Esophagus muscularis mucosa (tissue), 4 donors: ENCODE measurements around the gene PPP4R3A.

Experiments
- EP300 ChIP-seq: sonication (generic); formaldehyde crosslinking; IDR thresholded peaks from one replicate; pipeline ENCODE4 v1.6.1; 2017; ENCODE audit warnings: antibody characterized with exemption
- POLR2A ChIP-seq: fragments of 450-650 bp; IDR thresholded peaks from one replicate; pipeline ENCODE4 v1.6.1; 2017; ENCODE audit warnings: antibody characterized with exemption, moderate library complexity, mild to moderate bottlenecking, low read depth
- POLR2AphosphoS5 ChIP-seq, 2 donors: sonication (generic); formaldehyde crosslinking; IDR thresholded peaks; one replicate each; pipeline ENCODE4 v1.6.1; 2017; ENCODE audit warnings: antibody characterized with exemption in 2 of 2
- TF ChIP-seq, protein P1 (sequence below), 3 experiments: fragments of 200-600 bp in 2 of 3; fragments of 450-650 bp in 1 of 3; sonication (generic) in 2 of 3; IDR thresholded peaks; one replicate each; pipeline ENCODE4 v1.5.1; 2017 to 2019; ENCODE audit warnings: antibody characterized with exemption in 3 of 3, mild to moderate bottlenecking in 2 of 3, moderate library complexity in 1 of 3

GRCh38 chr14:91466192-91466591 lies 43.9 kb downstream of the PPP4R3A start:
- TF ChIP-seq, protein P1, sequence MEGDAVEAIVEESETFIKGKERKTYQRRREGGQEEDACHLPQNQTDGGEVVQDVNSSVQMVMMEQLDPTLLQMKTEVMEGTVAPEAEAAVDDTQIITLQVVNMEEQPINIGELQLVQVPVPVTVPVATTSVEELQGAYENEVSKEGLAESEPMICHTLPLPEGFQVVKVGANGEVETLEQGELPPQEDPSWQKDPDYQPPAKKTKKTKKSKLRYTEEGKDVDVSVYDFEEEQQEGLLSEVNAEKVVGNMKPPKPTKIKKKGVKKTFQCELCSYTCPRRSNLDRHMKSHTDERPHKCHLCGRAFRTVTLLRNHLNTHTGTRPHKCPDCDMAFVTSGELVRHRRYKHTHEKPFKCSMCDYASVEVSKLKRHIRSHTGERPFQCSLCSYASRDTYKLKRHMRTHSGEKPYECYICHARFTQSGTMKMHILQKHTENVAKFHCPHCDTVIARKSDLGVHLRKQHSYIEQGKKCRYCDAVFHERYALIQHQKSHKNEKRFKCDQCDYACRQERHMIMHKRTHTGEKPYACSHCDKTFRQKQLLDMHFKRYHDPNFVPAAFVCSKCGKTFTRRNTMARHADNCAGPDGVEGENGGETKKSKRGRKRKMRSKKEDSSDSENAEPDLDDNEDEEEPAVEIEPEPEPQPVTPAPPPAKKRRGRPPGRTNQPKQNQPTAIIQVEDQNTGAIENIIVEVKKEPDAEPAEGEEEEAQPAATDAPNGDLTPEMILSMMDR (IDR thresholded peaks at IDR 0.05) = no peak
- TF ChIP-seq POLR2AphosphoS5 (IDR thresholded peaks at IDR 0.05) = no peak
- TF ChIP-seq POLR2A = no peak
- no peak for TF ChIP-seq EP300
